EH (cell line): ENCODE measurements around the gene EHD4.

Experiments
- DNase-seq: peaks from one replicate; pipeline ENCODE4 v3.0.0-alpha.2; 2015; ENCODE audit warnings: low read depth

The EHD4 gene

DNA sequence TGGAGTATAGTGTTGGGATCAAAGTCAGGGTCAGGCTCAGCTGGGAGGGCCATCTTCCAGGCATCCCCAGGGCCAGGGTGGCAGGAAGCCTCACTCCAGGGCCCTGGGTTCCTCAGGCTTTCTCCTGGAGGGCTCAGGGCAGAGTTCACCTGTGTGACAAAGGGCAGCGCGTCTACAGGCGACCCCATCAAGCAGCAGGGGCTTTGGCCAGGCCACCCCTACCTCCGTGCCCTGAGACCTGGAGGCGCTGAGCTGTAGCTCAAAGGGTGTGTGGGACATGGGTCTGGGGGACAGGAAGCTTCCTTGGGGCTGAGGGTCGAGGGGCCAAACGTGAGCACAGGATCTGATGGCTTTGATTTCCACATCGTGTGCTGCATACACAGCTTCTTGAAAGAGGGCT, 91.3 kb downstream of the EHD4 start:
- DNase-seq = no peak

DNA sequence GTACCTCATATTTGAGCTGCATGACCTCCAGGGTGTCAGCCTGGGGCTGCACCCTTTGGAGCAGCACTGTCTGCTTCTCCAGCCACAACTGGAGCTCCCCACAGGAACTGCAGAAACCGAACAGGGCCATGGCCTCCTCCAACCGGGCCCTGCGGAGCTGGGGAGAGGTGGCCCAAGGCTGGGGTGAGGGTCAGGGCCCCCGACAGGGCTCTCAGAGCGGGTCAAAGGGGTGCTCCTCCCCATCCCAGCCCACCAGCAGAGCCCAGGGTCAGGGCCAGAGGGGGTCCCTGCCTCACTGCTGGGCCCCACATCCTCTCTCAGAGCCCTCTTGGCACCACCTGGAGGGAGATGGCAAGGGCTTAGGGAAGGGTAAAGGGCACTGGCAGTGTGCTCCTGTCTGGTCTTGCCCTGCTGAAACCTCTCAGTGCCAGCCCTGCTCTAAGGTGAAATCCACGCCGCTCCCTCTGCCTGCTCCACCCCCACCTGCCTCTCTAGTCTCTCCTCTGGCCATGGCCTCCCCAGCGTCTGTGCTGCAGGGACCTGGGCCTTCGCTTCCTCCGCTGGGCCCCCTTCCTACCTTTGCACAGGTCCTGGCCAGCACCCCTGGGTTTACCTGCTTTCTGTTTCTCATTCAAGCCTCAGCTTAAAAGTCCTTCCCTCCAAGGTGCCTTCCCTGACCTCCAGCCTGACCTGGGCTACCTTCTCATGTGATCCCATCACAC, 92.0 kb downstream of the EHD4 start:
- DNase-seq = no peak

DNA sequence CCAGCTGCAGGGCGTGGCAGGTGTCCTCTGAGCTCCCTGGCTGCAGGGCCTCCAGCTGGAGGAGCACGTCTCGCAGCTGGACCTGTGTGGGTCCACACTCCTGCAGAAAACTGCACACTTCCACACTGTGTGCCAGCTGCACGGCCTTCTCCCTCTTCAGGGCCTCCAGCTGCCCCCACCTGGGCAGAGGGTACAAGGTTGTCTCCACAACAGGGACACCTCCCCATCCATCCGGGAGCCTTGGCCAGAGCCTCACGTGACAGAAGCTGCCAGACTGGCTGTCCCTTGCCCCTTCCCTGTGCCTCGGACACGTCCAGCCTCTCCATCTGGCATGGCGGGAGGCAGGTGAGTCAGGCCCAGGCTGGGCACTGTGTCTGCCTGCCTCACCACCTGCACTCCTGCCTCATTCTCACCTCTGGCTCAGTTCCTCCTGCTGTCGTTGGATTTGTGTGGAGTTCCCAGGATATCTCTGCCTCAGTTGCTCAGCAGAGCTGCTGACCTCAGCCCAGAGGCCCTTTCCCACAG, 93.0 kb downstream of the EHD4 start:
- DNase-seq = no peak

DNA sequence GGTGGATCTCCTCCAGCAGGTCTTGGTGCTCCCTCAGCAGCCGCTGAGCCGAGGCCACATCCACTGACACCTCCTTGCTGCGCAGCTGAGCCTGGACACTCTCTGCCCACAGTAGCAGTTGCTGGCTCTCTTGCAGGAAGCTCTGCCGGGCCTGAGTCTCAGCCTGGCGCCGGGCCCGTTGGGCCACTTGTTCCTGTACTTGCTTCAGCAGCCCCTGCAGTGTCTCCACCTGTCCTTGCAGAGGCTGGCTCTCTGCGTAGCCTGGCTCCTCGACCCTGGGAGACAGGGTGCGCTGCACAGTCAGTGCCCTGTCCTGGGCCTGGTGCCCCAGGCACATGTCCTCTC, 94.0 kb downstream of the EHD4 start:
- DNase-seq = no peak

DNA sequence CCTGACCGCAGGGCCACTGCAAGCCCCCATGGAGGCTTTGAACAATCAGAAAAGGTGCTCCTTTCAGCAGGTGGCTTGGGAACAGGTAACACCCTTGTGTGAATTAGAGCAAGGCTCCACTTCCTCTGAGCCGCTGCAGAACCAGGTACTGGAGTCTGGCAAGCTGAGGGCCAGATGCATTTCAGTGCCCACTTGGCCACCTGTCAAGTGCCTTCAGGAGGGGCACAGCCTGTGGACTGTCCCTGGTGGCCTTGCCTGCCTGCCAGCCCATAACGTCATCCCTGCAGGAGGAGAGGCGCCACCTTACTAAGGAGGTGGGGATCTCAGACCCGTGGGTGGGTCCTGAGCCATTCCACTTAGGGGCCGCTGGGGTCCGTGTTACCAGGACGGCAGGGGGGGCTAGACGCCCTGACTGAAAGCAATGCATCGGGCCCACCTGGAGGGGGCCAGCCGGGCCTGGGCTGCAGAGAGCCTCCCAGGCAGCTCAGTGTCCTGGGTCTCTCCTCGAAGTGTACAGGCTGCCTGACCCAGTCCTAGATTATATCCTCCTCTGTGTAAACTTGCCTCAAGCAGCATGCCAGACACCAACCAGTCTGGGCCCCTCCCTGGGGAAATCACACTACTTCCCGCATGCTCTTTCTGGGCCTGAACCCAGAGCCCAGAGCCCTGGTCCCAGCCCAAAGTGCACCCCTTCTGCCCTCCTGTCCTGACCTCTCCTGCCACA, 94.6 kb downstream of the EHD4 start:
- no peak for DNase-seq

DNA sequence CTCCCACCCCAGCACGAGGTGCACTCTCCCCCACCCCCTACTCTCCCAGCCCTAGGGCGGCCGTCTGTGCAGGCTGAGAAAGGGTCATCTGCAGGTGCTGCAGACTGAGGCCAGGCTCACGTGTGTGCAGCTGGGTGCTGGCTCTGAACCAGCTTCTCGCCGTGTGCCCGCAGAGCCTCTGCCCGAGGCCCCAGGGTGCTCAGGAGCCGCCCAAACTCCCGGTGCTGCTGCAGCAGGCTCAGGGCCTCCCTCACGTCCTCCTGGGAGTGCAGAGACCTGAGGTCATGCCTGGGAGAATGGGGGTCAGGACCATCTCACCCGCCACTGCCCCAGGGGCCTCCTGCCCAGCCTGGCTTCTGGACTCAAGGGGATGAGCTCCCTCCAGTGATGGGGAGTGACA, 95.7 kb downstream of the EHD4 start:
- no peak for DNase-seq

DNA sequence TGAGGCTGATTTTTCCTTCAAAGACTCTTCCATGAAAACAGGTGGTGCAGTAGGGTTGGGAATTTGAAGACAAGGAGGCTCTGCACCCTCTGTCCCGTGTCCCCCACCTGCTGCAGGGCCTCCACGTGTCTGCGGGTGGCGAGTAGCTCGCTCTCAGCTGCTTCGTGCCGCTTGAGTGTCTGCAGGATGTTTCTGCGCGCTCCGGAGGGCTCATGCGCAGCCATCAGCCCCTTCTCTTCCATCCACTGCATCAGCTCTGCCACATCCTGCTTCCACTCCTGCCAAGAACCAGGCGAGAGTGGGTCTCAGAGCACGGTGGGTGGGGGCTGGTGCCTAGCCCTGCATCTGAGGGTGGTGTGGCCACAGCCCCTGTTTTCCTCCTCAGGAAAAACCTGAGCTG, 96.3 kb downstream of the EHD4 start:
- DNase-seq = no peak

DNA sequence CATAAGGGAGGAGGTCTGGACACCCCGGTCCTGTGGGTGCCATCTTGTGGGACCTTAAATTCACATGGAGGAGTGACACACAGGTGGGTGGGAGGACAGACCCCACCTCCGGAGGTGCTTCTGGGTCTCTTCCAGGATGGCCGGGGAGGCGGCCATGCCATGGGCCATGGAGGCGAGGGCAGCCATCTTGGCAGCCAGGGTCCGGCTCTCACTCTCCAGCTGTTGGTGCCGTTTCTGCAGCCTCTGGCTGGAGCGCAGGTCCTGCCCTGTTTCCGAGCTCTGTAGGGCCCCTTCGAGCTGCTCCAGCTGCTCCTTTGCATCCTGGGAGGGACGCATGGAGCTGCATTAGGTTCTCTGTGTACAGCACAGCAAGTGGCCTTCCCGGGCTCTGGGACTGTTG, 97.6 kb downstream of the EHD4 start:
- no peak for DNase-seq

DNA sequence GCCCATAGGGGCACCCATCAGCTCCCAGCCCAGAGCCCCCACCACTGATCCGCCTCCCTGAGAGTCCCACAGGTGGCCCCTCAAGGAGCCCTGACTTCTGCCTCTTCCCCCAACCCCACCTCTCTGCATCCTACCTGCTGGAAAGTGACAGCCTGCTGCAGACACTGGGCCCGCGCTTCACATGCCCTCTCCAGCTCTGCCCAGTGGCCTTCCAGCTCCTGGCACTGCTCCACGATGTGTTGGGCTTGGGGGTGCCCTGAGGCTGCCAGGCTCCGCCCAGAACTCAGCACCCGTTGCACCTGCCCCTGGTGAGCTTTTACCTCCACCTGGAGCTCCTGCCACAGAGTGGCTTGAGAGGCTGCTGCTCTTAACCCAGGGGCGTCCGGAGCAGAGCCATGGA, 98.6 kb downstream of the EHD4 start:
- no peak for DNase-seq

DNA sequence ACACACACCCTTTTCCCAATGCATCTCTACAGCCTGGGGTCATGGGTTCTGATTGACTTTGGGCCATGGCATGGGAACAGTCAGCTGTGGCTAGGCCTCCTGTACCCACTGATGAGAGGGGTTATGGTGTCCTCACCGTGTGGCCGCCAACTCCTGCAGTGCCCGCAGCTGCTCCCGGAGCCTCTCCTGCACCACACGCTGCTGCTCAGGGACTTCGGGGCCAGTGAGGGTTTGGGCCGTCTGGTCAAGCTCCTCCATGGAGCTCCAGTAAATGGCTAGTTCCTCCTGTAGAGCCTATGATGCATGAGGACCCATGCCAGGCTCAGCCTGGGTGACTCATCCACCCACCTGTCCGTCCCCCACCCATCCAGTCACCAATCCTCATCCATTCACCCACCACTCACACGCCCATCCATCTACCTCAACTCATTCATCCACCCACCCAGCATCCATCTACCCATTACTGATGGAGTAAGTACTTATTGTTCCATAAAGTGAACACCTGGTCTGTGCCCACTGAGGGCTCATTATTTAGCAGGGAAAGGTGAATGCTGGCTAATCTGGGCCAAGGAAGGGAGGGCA, 100.1 kb downstream of the EHD4 start:
- no peak for DNase-seq

DNA sequence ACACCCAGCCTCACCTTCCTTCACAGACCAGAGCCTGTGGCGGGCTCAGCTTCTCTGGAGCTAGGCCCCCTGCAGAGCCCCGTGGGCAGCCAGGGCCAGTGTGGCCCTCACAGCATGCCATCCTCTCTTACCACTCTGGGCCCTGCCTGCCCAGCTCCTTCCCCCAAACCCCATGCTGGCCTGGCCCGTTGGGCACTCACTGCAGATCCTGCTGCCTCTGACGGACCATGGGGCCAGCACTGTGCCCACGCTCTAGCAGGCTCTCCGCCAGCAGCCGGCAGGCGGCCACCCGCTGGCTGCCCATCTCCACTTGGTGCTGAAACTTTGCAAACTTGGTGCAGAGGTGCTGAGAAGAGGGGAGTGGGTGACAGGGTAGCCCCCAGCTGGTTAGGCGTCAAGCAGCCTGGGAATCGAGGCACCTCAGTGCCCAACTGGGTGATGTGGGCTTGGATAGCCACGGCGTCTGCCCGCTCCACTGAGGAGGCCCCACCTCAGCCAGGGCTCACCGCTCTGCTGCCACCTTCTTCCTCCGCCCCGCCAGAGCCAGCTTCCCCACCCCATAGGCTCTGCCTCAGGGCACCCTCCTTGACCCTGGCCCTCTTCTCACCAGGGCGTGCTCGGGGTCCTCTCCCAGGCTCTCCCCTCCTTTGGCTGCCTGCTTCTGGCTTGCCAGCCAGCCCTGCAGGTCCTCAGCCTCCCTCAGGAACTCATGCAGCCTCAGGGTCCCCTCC, 101.0 kb downstream of the EHD4 start:
- DNase-seq = no peak

DNA sequence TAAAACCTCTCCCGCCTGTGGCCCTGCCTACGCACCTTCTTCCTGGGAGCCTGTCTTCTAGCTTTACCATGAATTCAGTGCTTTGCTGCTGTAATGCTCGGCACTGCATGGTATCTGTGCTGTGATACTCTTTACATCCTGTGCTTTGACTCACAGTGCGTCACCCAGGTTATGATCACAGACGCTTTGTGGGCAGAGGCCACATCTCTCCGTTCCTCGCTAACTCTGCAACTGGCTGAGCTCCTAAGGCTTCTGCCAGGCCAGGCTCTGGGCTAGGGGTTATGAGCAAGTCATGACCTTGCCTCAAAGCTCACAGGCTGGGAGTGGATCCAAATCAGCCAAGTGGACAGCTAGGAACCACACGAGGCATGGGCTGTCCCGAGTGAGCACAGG, 101.7 kb downstream of the EHD4 start:
- peak; percentile 61 for DNase-seq

DNA sequence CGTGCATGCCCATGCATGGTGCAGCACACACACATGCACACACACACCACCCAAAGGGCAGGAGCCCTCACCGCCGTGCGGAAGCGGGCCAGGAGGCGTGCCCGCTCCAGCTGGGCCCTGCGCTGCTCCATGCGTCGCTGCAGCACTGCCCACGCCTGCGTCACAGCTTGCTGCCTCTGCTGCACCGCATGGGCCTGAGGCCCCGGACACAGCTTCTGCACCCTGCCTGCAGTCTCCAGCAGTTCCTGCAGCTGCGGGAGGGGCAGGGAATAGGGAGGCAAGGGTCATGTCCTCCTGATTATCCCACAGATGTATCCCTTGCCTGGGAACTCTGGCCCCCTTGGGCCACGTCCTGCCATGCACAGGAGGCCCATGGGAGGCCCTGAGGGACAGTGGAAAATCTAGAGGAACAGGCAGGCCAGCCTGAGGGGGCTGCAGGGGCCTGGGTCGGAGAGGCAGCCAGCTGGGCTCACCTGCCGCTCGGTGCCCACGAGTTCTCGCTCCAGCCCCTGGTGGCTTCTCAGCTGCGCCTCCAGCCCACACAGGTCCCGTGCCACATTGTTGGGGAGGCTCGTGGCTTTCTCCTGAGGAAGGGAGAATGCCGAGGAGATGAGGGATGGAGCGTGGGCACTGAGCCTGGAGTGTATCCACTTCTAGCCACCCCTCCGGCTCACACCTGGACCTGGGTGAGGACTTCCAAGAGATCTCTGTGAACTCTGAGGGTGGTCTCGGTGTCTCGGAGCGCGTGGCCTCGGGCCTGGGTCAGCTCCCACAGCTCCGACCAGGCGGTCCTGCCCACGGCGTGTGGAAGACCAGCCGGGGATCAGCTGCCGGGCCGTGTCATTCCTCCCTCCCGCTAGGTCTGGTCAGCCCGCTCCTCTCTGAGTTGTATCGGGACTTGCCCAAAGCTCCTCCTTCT, 102.3 kb downstream of the EHD4 start:
- DNase-seq = no peak

DNA sequence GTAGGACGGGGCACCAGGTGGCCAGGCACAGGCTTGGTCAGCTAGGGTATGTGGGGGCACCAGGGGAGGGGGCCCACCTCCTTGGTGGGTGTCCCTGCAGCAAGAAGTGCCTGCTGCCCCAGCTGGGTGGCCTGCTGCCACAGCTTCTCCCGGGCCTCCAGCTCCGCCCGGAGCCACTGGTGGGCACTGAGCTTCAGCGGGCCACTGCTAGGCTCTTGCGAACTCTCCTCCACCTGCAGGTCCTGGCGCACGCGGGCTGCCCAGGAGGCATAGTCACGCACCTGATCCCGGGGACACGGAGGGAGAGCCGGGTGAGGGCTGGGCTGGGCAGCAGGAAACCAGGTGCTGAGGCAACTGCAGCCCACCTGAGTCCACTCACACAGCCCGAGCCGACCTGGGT, 104.0 kb downstream of the EHD4 start:
- no peak for DNase-seq

DNA sequence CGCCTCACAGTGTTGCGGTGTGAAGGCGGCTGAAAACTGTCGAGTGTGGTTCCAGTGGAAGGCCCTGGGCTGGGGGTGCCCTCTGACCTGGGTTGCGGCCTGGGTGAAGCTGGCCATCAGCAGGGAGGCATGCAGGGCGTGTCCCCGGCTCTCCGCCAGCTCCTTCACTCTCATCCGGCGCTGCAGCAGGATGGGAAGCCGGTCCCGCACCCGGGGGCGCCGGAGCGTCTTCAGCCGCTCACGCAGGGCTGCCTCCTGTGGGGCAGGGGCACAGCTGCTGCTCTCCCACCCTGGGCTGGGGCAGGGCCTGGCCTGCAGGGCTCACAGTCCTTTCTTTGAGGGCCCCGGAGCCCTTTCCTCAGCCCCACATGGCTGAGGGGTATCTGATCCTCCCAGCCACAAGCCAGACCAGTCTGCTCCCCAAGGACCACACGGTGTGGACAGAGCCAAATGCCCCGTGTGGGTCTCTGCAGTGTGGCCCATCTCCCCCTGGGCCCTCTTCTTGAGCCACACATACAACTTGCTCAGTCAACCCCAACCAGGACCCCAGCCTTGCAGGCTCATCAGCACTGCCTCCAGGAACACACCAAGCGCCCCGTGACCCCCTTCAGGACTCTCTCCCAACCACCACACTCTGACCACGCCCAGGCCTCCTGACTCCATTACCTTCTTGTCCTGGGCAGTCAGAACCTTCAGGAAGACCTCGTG, 105.3 kb downstream of the EHD4 start:
- no peak for DNase-seq

DNA sequence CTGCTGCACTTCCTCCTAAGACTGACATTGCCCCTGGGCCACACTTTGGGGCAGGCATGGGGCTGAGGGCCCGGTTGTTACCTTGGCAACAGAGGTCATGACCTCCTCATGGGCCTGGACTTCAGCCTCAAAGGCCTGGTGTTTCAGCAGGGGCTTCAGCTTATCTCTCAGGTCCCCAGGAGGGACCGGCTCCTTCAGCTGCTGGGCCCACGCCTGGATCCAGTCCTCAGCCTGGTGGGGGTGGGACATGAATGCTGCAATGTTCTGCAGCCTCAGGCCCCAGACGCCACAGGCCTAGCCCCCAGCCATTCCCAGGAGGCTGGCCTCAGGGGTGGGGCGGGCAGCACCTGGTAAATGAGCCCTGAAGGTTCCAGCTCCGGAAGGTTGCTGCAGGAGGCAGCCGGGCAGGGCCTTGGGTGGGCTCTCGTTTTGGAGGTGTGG, 106.1 kb downstream of the EHD4 start:
- DNase-seq = no peak

DNA sequence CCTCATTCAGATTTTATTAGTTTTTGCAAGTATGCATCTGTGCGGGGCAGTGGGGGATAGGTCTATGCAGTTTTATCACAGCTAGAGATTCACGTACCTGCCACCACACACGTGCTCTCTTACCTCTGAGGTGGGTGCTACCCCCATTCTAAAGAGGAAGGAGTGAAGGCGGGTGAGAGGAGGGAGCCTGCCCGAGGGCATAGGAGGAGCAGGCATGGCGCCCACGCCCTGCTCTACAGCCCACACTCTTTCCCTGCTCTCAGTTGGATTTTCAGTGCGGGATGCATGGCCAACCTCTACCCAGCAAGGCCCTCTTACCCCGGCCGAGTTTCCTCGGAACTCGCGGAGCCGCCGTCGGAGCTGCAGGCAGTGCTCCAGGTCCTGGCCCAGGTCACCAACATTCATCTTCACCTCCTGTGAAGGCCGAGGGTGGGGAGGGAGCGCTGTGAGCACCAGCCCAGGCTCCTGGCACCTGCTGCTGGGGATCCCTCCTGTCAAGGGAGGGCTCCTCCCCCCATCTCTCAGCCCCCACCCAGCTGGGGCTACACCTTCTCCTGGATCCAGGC, 106.8 kb downstream of the EHD4 start:
- no peak for DNase-seq

DNA sequence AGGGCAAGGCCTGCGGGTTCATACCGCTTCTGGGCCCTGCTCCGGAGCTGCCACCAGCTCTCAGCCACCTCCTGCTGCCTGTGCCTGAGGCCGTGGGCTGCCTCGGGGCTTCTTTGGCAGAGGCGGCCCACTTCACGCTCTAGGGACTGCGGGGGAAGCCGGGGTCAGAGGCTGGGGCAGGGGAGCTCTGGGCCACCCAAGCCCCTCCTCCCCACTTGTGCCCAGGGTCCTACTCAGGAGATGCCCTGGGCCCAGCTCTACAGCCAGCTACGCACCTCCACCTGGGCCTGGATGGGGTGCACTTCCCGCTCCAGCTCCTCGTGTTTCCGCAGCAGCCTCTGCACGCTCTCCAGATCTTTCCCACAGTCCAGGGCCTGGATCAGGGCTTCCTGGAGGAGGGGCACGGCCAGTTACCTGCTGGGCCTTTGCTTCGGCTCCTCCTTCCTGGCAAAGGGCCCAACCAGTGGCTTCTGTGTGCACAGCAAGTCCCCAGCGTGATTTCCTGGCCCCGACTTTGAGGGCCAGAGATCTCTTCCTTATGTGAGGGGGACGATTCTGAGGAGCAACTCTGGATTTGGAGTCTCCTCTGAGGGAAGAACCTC, 109.7 kb downstream of the EHD4 start:
- DNase-seq = no peak

DNA sequence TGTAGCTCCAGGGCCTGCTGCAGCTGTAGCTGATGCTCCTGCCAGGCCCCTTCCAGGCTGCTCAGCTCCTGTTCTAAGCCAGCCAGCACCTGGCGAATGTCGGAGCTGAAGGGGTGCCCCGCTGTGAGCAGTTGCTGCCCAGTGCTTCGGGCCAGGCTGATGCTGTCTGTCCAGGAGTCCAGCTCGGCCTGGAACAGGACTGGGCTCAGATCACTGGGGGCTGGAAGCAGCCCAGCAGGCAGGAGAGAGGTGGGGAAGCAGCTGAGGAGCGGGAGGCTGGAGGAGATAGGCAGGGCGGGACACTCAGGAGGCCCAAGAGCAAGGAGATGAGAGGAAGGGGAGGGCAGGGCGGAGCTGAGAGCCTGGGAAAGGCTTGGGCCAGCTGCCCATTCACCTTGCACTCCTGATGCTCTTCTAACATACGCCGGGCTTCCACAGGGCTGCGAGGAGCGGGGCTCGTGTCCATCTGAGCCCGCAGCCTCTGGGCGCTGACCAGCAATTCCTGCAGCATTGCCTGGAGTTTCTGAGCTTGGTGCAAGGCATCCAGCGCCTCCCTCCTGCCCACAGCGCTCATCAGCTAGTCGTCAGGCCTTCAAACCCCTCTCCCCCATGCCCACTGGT, 110.5 kb downstream of the EHD4 start:
- DNase-seq = no peak
